GM21576 (cell line): ENCODE results near the gene TCEAL1.
"Not testable (repeated sequence)": the region's sequence is repeated elsewhere in the genome, so short reads cannot be mapped to it uniquely, and the experiment has no call there.

Experiments
- ATAC-seq: cut with Tn5 transposase; IDR thresholded peaks from one replicate; pipeline ENCODE4 v1.9.1; 2021; ENCODE audit warnings: mild to moderate bottlenecking, moderate library complexity; ENCODE audit not compliant: unreplicated experiment

The TCEAL1 gene

DNA sequence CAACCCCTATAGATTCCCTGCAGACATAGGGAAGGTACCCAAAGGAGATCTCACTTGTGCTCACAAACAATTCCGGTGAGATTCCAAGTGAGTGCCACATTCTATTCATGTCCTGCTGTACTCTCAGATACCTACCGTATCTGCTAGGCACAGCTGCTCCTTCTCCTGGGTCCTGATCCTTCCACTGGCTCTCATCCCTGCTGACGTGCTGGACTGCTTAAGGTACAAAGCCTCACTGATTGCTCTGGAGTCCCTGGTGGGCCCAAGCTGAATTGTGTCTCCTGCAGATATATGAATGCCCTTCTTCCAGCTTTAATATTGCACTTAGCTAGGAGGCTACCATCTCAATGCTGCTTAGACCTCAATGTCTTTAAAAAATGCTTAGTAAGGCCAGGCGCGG is 2.4 kb downstream of the TCEAL1 start:
- no peak for ATAC-seq

DNA sequence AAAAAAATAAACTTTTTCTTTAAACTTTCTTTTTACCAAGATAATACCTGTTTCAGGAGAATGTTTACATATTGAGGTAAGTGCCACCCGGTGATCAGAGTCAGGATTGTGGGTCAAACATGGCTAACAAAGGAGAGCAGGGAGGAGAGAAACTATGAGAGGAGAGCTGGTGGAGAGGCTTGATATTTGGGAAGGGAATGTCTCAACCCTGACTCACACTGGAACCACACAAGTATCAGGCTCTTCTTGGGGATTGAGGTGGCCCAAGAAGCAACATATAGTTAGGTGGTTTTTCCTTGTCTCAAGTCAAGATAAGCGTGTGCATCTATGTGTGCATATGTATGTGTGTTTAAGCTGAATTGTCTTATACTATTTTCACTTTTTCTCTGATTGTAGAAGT is 6.7 kb downstream of the TCEAL1 start:
- no peak for ATAC-seq

DNA sequence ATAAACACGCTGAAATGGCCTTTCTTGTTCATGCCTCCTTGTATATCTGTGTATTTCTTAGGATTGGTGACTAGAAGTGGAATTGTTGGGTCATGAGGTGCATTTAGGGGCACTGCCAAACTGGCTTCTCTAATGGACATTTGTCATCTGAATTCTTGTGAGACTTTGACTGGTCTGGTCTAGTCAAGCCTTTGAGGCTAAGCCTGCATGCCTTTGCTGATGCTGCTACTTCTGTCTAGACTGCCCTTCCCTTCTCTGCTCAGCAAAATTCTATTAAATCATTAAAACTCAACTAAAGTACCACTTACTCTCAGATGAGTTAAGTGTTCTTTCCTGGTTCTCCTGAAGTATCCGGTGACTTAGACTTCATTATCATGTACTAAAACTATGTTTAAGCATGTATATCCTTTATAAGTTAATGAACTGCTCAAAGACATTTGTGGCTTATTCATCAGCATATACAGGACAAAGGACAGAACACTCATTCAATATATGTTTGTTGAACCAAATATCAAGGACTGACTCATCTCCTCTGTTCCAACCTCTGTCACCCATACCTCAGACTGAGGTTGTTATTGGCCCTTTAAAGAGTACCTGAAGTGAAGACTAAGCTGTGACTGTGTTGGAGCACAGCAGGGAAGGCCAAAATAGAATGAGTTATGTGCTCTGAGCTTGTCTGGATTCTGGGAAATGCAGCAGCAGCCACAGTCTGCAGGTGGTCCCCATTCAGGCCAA is 9.0 kb downstream of the TCEAL1 start:
- no peak for ATAC-seq

DNA sequence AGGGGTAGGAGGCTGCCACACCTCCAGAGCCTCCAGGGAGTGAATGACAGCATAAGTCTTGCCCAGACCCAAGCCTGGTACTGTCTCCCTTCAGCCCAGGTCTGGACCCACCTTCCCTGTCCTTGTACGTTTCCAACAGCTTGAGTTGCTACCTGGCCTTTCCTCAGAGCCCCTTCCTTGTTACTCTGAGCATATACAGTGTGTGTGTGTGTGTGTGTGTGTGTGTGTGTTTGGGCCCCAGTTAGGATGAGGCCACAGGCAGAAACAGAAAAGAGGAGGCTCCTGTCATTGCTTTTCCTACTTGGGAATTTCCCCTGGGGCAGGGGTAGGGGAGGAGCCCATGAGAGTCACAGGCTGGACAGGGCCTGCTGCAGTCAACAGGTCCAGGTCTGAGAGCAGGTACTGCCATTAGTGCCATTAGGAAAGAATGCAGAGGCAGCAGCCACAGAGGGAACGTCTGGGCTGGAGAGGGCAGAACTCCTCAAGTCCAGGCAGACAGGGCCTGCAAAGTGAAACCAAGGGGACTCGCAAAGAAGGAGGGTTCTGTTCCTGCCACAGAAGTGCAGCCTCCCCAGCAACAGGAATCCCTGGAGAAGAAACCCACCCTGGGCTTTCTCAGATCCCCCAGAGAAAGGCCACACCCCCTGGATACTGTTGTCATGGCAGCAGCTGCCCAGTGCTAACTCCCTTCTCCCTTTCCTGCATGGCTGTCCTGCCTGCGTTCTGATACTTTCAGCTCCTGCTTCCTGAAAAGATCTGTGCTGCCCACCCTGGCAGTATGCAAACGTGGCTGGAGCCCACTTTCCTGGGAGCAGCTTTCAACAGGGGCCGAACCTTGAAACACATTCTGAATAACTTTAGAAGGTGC is 9.9 kb downstream of the TCEAL1 start:
- not testable (repeated sequence) for ATAC-seq

DNA sequence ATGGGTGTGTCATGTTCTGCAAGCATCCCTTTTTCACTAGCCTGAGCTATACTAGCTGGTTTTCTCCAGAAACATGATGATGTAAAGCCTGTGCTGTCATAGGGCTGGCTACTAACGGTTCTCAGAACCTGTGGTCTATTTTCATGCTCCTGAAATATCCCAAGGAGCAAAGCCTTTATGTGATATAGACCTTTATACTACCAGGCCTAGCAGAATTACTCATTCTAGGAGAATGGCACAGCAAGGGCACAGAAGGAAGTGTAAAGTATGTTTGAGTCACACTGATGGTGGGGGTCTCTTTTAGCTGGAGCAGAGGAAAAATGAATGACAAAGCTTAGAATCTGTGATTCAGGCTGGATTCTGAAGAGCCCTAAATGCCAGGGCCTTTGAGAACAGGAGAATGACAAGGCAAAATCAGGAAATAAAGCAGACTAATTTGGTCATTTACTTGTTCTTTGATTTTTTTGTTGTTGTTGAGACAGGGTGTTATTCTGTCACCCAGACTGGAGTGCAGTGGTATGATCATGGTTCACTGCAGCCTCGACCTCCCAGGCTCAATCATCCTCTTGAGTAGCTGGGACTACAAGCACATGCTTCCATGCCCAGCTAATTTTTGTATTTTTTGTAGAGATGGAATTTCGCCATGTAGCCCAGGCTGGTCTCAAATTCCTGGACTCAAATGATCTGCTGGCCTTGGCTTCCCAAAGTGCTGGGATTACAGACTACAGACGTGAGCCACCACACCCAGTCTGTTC is 11.8 kb downstream of the TCEAL1 start:
- no peak for ATAC-seq

DNA sequence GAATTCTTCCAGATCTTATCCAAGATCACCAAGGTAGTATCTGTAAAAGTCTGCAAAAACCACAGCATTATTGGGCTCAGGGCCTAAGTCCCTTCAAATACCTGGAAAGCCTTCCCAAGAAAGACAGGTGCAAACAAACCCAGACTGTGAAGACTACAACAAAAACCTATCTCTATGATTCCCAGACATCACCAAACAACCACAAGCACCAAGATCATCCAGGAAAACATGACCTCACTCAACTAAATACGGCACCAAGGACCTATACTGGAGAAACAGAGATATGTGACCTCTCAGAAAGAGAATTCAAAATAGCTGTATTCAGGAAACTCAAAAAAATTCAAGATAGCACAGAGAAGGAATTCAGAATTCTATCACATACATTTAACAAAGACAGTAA is 15.3 kb downstream of the TCEAL1 start:
- ATAC-seq = no peak

DNA sequence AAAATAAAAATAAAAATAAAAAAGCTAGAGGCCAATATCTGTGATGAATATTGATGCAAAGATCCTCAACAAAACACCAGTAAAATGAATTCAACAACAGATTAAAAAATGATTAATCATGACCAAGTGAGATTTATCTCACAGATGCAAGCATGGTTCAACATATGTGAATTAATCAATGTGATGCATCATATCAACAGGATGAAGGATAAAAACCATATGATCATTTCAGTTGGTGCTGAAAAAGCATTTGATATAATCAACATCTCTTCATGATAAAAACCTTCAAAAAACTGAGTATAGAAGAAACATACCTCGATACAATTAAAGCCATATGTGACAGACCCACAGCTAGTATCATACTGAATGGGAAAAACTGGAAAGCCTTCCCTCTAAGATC is 18.9 kb downstream of the TCEAL1 start:
- no peak for ATAC-seq

DNA sequence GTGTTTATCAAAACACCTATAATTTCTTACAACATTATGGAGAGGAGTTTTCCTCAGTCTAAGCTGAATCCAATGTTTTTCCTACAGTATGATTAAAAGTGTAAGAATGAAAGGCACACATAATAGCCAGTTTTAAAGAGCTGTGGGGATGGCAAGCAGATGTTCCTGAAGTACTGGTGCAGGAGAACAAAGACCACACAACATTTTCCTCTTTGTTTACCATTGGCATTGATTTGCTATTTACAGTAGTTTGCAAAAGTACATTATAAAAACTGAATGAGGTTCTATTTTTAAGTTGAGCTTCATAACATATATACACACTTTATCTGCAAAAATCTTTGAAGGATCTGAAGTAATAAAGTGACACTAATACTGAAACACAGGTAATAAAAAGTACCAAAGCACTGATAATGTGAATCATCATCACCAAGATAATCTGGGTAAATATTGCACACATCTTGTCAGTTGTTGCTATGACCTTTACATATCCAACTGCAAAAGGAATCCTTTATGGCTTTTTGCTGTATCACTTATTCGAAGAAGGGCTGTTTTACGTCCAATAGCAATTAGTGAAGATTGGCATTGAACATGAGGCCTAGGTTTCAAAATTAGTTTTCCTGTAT is 22.5 kb downstream of the TCEAL1 start:
- ATAC-seq = no peak

DNA sequence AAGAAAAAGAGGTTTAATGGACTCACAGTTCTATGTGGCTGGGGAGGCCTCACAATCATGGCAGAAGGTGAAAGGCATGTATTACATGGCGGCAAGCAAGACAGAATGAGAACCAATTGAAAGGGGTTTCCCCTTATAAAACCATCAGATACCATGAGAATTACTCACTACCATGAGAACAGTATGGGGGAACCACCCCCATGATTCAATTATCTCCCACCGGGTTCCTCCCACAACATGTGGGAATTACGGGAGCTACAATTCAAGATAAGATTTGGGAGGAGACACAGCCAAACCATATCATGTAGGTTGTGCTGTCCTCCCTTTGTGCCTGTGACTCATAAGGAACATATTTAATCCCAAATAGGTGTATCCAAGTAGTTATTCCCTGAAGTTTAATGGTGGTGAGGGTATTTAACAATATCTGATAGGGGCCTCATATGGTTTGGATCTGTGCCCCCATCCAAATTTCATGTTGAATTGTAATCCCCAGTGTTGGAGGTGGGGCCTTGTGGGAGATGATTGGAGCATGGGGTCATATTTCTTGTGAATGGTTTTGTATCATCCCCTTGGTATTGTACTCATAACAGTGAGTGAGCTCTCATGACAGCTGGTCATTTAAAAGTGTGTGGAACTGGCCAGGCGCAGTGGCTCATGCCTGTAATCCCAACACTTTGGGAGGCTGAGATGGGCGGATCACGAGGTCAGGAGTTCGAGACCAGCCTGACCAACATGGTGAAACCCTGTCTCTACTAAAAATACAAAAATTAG is 26.6 kb downstream of the TCEAL1 start:
- ATAC-seq = not testable (repeated sequence)

DNA sequence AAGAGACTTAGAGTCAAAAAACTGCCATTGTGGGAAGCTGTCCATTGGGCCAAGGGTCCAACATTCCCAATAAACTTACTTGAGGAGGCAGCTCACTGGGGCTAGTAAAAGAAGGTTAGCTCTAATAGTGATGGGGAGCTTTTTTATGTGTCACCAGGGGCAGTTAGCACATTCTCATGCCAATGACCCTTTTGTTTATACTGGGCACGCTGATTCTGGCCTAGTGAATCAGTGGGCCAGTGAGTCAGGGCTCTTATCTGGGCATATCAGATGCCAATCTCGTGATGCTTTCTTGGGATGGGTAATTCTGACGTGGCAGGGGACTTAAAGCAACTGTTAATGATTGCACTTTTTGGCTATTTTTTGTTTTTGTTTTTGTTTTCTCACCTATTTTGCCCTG is 27.8 kb downstream of the TCEAL1 start:
- no peak for ATAC-seq

DNA sequence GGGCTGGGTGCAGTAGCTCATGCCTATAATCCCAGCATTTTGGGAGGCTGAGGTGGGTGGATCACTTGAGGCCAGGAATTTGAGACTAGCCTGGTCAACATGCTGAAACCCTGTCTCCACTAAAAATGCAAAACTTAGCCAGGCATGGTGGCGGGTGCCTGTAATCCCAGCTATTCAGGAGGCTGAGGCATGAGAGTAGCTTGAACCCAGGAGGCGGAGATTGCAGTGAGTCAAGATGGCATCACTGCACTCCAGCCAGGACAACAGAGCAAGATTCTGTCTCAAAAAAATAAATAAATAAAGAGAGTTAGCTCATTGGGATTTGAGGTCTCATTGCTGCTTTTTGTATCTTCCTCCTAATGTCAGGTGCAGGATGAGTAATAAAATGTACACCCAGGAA is 28.3 kb downstream of the TCEAL1 start:
- ATAC-seq = not testable (repeated sequence)

DNA sequence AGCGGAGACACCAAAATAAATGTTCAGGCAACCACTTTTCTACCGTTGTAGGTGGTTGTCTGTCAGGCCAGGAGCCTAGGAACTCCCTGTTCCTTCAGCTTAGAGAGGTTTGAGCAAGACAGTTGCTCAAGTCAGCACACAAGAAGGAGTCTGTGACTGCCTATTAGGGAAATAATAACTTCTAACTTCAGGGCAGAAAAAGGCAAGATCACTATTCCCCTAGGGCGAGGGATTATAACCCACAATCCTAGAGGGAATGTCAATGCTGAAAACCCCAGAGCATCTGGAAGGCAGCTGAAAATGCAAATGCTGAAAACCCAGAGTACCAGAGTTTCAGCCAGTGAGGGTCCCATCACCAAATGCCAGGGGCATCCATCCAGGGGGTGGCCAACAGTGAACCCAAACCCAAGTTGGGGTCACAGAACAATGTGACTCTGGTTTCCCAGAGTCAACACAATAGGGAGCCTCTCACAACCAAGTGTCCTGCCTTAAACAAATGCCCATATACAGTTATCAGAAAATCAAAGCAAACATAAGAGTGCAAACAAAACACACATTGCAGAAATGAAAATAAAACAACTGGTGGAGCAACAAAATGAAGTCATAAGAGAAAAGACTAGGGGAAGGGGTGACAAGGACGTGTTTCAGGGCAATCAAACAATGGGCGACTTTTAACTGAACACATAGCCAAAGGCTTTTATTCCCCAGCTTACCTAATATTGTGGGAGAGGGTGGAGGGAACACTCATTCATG is 30.1 kb downstream of the TCEAL1 start:
- no peak for ATAC-seq

DNA sequence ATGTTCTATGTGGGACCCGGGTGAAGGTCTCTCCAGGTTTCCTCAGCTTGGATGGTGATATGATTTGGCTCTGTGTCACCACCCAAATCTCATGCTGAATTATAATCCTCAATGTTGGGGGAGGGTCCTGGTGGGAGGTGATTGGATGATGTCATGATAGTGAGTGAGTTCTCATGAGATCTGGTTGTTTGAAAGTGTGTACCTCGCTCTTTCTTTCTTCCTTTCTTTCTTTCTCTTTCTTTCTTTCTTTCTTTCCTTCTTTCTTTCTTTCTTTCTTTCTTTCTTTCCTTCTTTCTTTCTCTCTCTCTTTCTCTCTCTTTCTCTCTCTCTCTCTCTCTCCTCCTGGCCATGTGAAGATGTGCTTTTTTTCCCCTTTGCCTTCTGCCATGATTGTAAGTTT is 30.7 kb downstream of the TCEAL1 start:
- not testable (repeated sequence) for ATAC-seq

DNA sequence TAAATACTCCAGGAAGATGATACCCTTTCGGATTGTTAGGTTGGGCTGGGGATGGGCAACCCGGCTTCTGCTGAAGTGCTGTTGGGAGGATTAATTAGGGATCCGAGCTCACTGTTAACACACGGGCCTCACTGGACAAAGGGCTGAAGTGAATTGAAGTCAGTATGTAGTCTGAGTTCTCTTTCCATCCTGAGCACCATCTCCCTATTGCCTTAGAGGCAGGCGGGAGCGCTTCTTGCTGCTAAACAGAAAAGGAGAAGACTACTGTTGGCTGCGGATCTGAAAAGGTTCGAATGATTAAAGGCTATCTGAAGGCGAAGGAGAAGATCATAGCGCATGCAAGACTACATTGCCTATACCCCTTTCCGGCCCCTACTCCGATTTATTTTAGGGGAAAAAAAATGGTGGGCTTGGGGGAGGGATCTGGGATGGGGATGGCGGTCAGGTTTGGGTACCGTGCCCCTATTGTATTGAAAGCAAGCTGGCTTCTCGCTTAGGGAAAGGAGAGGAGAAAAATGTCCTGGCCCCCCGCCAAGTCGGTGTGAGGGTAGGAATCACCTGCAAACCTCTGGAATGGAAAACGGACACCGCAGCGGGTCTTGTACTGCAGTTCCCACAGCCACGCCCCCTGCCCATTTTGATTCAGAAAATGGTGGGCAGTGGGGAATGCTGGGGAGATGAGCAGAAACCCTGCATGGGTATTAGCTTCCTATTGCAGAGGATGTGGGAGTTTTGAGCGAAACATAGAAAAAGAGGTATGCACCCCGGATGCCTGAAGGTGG is 35.4 kb downstream of the TCEAL1 start:
- ATAC-seq = no peak

DNA sequence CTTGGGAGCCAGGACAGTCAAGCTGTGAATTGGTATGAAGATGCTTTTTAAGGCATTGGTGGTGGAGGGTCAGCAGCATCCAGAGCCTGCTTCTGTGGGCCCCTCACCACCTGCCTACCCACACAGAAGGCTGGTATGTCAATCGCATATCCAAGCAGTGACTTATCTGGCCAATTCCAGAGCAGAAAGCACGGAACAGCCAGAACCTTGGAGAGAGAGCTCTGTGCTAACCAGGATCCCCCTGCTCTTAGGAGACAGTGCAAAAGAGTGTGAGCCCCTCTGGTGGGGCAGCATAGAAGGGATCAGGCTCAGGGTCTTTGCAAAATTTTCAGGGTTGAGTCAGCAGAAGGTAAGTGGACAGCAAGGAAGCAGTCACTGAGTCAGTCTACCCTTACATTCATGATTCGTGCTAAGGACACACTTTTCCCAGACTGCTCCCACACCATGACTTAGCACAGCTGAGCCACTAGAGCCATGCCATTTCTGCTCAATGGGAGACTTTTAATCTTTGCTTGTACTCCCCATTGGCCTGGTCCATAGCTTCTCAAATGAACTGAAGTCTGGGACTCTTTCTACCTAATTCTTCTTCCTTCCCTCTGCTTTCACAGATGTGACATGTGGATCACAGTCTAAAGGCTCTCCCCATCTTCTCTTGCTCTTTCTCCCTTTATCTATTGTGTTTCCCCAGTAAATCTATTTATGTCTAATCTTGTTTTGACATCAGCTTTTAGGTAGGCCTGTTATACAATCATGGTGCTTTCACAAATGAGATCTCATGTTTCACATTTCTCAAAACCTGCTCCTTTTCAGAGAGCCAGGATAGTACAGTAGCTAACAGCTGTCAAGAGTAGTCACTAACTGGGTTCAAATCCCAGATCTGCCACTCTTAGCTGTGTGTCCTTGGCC is 37.7 kb downstream of the TCEAL1 start:
- no peak for ATAC-seq

DNA sequence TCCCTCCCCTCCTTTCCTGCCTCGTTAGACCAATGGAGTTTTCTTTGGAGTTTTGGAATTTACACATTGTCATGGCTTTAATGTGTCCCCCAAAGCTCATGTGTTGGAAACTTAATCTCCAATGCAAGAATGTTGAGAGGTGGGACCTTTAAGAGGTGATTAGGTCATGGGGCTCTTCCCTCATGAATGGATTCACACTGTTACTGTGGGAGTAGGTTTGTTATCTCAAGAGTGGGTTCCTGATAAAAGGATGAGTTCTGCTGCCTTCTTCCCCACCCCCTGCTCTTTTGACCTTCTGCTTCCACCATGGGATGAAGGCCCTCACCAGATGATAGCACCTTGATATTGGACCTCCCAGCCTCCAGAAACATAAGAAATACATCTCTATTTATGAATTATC is 41.0 kb downstream of the TCEAL1 start:
- no peak for ATAC-seq

DNA sequence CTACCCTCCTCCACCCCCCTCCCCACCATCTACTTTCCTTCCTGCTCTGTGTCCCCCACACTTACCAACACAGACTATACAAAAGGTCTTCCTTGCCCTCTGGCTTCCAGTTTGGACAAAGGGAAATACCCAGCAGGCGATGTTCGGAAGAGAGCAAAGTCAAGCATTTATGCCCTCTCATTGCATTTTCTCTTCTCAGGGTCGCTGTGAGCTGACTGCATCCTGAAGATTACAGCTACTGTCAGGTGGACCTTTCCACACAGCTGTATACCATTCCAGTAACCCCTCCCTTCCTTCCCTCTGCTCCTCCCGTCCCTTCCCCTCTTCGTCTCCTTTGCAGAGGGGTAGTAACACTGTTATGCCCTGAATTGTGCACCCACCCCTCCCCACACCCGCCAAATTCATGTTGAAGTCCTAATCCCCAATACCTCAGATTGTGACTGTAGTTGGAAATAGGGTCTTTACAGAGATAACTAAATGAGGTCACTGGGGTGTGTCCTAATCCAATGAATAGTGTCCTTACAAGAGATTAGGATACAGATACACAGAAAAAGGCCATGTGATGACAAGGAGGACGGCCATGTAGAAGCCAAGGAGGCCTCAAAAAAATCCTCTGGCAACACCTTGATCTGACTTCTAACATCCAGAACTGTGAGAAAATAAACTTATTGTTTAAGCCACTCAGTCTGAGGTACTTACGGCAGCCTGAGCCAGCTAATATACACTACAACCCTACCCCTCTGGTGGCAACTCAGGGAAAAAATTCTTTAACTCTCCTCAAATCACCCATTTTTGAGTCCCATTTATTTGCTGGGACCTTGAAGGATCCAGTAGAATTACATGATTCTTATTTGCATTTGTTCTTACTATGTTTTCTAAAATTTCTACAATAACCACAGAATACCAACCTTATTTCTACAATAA is 46.0 kb downstream of the TCEAL1 start:
- ATAC-seq = no peak
